Nephron progenitor cell (in vitro differentiated cells): ENCODE measurements around the gene DEDD.

Experiments used
- DNase-seq: peaks from one replicate; pipeline ENCODE4 v3.0.0; 2021
- H3K27ac Mint-ChIP-seq: 2 replicates; pipeline ENCODE4 v1.8.0; 2021; ENCODE audit warnings: mild to moderate bottlenecking, moderate library complexity, mixed read lengths
- H3K27me3 Mint-ChIP-seq: 2 replicates; pipeline ENCODE4 v1.8.0; 2021; ENCODE audit warnings: mild to moderate bottlenecking, low read depth, mixed read lengths; ENCODE audit not compliant: poor library complexity
- H3K36me3 Mint-ChIP-seq: 2 replicates; pipeline ENCODE4 v1.8.0; 2021; ENCODE audit warnings: low read depth, mixed read lengths
- H3K4me1 Mint-ChIP-seq: 2 replicates; pipeline ENCODE4 v1.8.0; 2021; ENCODE audit warnings: mixed read lengths
- H3K4me3 Mint-ChIP-seq: 2 replicates; pipeline ENCODE4 v1.8.0; 2021; ENCODE audit warnings: mild to moderate bottlenecking, moderate library complexity, mixed read lengths
- H3K9me3 Mint-ChIP-seq: 2 replicates; pipeline ENCODE4 v1.8.0; 2021; ENCODE audit warnings: mild to moderate bottlenecking, moderate library complexity, mixed read lengths
- CTCF ChIP-seq: fragments of 200-600 bp; sonication (generic); IDR thresholded peaks from 2 replicates; pipeline ENCODE4 v1.5.0; 2021; ENCODE audit warnings: antibody characterized with exemption

DEDD gene

DNA sequence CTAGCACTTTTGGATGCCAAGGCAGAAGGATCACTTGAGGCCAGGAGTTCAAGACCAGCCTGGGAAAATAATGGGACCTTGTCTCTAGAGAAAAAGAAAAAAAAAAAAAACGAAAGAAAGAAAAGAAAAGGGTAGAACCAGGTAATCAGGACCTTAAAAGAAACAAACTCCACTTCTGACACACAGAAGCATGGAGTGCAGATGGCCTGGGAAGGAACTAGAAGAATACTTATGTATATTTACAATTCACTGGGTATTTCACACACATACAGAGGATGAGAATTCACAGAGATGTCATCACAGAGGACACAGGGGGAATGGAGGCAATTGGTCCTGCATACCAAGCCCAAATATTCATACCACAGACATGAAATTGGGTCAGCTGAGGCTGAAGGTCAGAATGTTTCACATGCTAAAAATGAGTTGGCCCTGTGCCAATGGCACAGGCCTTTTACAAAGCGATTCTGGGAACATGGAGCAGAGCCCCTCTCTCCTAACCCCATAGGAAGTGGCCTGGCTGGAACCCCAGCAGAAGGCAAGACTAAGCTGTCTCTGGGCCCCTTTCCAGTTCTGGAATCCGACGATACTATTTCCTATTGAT is 40.4 kb upstream of the DEDD start:
- TF ChIP-seq CTCF, result no peak
- no peak overlapping the region for H3K4me3 Mint-ChIP-seq
- no peak for DNase-seq
- no peaks in the 10 kb centered on the region for H3K27me3 Mint-ChIP-seq
- H3K36me3 Mint-ChIP-seq, result peaks cover 44% of the 10 kb centered on the region
- peaks cover 32% of the 10 kb centered on the region for H3K4me1 Mint-ChIP-seq
- no peak overlapping the region for H3K27ac Mint-ChIP-seq
- H3K9me3 Mint-ChIP-seq, result no peaks in the 10 kb centered on the region

DNA sequence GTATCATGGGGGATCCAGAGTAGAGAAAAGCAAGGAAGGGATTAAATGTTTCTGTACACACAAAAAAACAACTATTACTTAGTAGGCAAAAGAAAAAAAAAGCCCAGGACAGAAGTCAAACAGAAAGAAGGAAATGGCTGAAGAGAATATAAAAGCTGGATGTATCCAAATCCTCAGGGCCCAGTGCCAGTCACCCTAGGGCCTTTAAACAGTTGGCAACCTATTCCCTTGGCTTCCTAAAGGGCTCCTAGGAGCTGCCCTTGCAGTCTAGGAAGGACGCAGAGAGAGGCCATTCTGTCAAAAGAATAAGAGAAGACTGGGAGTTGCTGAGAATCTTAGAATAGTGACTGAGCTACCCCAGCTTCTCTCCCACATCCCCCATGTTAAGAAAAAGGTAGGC is 39.9 kb upstream of the DEDD start:
- H3K27ac Mint-ChIP-seq, result no peak overlapping the region
- H3K4me1 Mint-ChIP-seq, result peaks cover 32% of the 10 kb centered on the region
- no peaks in the 10 kb centered on the region for H3K9me3 Mint-ChIP-seq
- H3K4me3 Mint-ChIP-seq, result no peak overlapping the region
- no peak for TF ChIP-seq CTCF
- H3K27me3 Mint-ChIP-seq, result no peaks in the 10 kb centered on the region
- peaks cover 44% of the 10 kb centered on the region for H3K36me3 Mint-ChIP-seq
- DNase-seq, result no peak

DNA sequence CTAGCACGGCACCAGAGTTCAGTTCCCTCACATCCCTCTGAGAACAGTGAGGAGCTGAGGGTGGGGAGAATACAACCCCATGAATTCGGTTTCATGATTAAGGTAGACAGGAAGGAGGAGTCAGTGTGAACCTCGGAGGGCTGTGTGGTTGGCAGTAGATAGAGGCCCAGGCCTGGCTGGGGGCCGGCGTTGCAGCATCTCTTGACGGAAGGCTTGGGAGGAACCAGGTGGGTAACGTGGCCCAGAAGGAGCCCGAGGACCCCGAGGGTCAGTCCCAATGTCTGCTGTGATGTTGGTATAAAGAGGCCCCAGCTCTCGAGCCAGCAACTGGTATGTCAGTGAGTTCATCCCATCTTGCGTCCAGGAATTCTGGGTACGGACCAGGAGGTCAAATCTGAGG is 39.2 kb upstream of the DEDD start:
- Mint-ChIP-seq H3K27me3 (no peaks in the 10 kb centered on the region), H3K27ac (no peak overlapping the region), H3K4me1 (peaks cover 32% of the 10 kb centered on the region), H3K9me3 (no peaks in the 10 kb centered on the region), H3K4me3 (no peak overlapping the region), H3K36me3 (peaks cover 44% of the 10 kb centered on the region)
- DNase-seq, result no peak
- TF ChIP-seq CTCF, result no peak

- H3K36me3 Mint-ChIP-seq, result peaks cover 44% of the 10 kb centered on the region
- H3K4me1 Mint-ChIP-seq, result peaks cover 28% of the 10 kb centered on the region
- no peak for TF ChIP-seq CTCF
- H3K27ac Mint-ChIP-seq, result no peak overlapping the region
- H3K27me3 Mint-ChIP-seq, result no peaks in the 10 kb centered on the region
- no peaks in the 10 kb centered on the region for H3K9me3 Mint-ChIP-seq
- H3K4me3 Mint-ChIP-seq, result no peak overlapping the region
- DNase-seq, result no peak
Measured at GRCh38 chr1:161171191-161171590, 38.7 kb upstream of the DEDD start.

GRCh38 chr1:161168906-161169305 is 36.4 kb upstream of the DEDD start:
- H3K27ac Mint-ChIP-seq, result no peak overlapping the region
- peaks cover 43% of the 10 kb centered on the region for H3K36me3 Mint-ChIP-seq
- H3K4me3 Mint-ChIP-seq, result peak overlapping the region; percentile 89
- H3K4me1 Mint-ChIP-seq, result peaks cover 35% of the 10 kb centered on the region
- TF ChIP-seq CTCF, result no peak
- no peaks in the 10 kb centered on the region for H3K27me3 Mint-ChIP-seq
- no peak for DNase-seq
- no peaks in the 10 kb centered on the region for H3K9me3 Mint-ChIP-seq

- peak overlapping the region; percentile 89 for H3K4me3 Mint-ChIP-seq
- H3K4me1 Mint-ChIP-seq, result peaks cover 47% of the 10 kb centered on the region
- peaks cover 2% of the 10 kb centered on the region for H3K27me3 Mint-ChIP-seq
- H3K27ac Mint-ChIP-seq, result peak overlapping the region; percentile 99
- peak; percentile 48 for DNase-seq
- peaks cover 42% of the 10 kb centered on the region for H3K36me3 Mint-ChIP-seq
- no peak for TF ChIP-seq CTCF
- H3K9me3 Mint-ChIP-seq, result no peaks in the 10 kb centered on the region
Measured at GRCh38 chr1:161166669-161167548, 34.4 kb upstream of the DEDD start.
